ENCODE measurements around the gene APBB2.

APBB2 gene

GRCh38 chr4:40886931-40887763 is 327.2 kb downstream of the APBB2 start:
- H3K27ac ChIP-seq, result no peak overlapping the region
- no peak for TF ChIP-seq ZFX (IDR thresholded peaks at IDR 0.05)
- TF ChIP-seq CTCF (conservative IDR thresholded peaks at IDR 0.05), result no peak

- H3K27ac ChIP-seq, result no peak overlapping the region
Observed at GRCh38 chr4:40881851-40882250, 332.5 kb downstream of the APBB2 start.

GRCh38 chr4:40881096-40881495 is 333.2 kb downstream of the APBB2 start:
- TF ChIP-seq CTCF (conservative IDR thresholded peaks at IDR 0.05) (no peak), ZFX (IDR thresholded peaks at IDR 0.05) (no peak)

More at GRCh38 chr4:40881851-40882250, 332.5 kb downstream of the APBB2 start:
- TF ChIP-seq CTCF (conservative IDR thresholded peaks at IDR 0.05) (no peak), ZFX (IDR thresholded peaks at IDR 0.05) (no peak)

GRCh38 chr4:40878548-40879055 is 335.7 kb downstream of the APBB2 start:
- no peak for TF ChIP-seq CTCF (conservative IDR thresholded peaks at IDR 0.05)
- TF ChIP-seq ZFX (IDR thresholded peaks at IDR 0.05), result no peak
- H3K27ac ChIP-seq, result no peak overlapping the region

More at GRCh38 chr4:40881096-40881495, 333.2 kb downstream of the APBB2 start:
- H3K27ac ChIP-seq, result no peak overlapping the region

GRCh38 chr4:40877081-40877480 is 337.3 kb downstream of the APBB2 start:
- TF ChIP-seq CTCF (conservative IDR thresholded peaks at IDR 0.05), result no peak
- no peak for TF ChIP-seq ZFX (IDR thresholded peaks at IDR 0.05)
- H3K27ac ChIP-seq, result no peak overlapping the region

GRCh38 chr4:40875507-40876150 is 338.7 kb downstream of the APBB2 start:
- no peak for TF ChIP-seq CTCF (conservative IDR thresholded peaks at IDR 0.05)
- no peak for TF ChIP-seq ZFX (IDR thresholded peaks at IDR 0.05)
- no peak overlapping the region for H3K27ac ChIP-seq

- TF ChIP-seq CTCF (conservative IDR thresholded peaks at IDR 0.05), result no peak
- no peak for TF ChIP-seq ZFX (IDR thresholded peaks at IDR 0.05)
Observed at GRCh38 chr4:40874901-40875300, 339.4 kb downstream of the APBB2 start.

More at GRCh38 chr4:40874901-40875300, 339.4 kb downstream of the APBB2 start:
- H3K27ac ChIP-seq, result no peak overlapping the region
